OCI-LY1 (cell line): Measurements from ENCODE around the gene EMC9.

Experiments used
- H2AFZ ChIP-seq: fragments of 200-600 bp; sonication (generic), shearing (Covaris generic); 2 replicates; pipeline ENCODE4 v1.6.0; 2014; ENCODE audit warnings: antibody characterized with exemption, mild to moderate bottlenecking, low read length
- H3F3A ChIP-seq: fragments of 200-600 bp; sonication (generic), shearing (Covaris generic); 2 replicates; pipeline ENCODE4 v1.6.0; 2014; ENCODE audit warnings: mild to moderate bottlenecking, antibody characterized with exemption, low read length, moderate library complexity; ENCODE audit not compliant: insufficient read depth
- H3K27ac ChIP-seq: fragments of 200-600 bp; sonication (generic); 2 replicates; pipeline ENCODE4 v1.5.1; 2014; ENCODE audit warnings: low read length, mixed run types, mild to moderate bottlenecking, low read depth; ENCODE audit not compliant: poor library complexity, severe bottlenecking
- H3K27me3 ChIP-seq: fragments of 200-600 bp; sonication (generic); 2 replicates; pipeline ENCODE4 v1.6.0; 2014; ENCODE audit warnings: antibody characterized with exemption, mild to moderate bottlenecking, low read length, moderate library complexity; ENCODE audit not compliant: insufficient read depth
- H3K36me3 ChIP-seq: fragments of 200-600 bp; sonication (generic); 2 replicates; pipeline ENCODE4 v1.6.1; 2014; ENCODE audit warnings: mild to moderate bottlenecking, antibody characterized with exemption, low read length, moderate library complexity, mixed read lengths; ENCODE audit not compliant: insufficient read depth
- H3K4me1 ChIP-seq: fragments of 200-600 bp; sonication (generic); 2 replicates; pipeline ENCODE4 v1.5.1; 2014; ENCODE audit warnings: mild to moderate bottlenecking, low read length, moderate library complexity; ENCODE audit not compliant: insufficient read depth, severe bottlenecking
- H3K4me2 ChIP-seq: fragments of 200-600 bp; sonication (generic), shearing (Covaris generic); 2 replicates; pipeline ENCODE4 v1.6.1; 2014; ENCODE audit warnings: low read length
- H3K4me3 ChIP-seq: fragments of 200-600 bp; sonication (generic); 2 replicates; pipeline ENCODE4 v1.5.1; 2014; ENCODE audit warnings: low read length, low read depth, mild to moderate bottlenecking, mixed read lengths; ENCODE audit not compliant: poor library complexity, severe bottlenecking
- H3K79me2 ChIP-seq: fragments of 200-600 bp; shearing (Covaris generic); 2 replicates; pipeline ENCODE4 v1.6.1; 2016; ENCODE audit warnings: mixed run types, low read length, mixed read lengths; ENCODE audit not compliant: insufficient read depth
- H3K9ac ChIP-seq: fragments of 200-600 bp; sonication (generic), shearing (Covaris generic); 2 replicates; pipeline ENCODE4 v1.6.1; 2014; ENCODE audit warnings: mild to moderate bottlenecking, low read length, mixed read lengths
- H3K9me2 ChIP-seq: fragments of 200-600 bp; sonication (generic), shearing (Covaris generic); 2 replicates; pipeline ENCODE4 v1.6.1; 2014; ENCODE audit warnings: low read depth, mild to moderate bottlenecking, low read length, mixed read lengths
- H3K9me3 ChIP-seq: fragments of 200-600 bp; shearing (Covaris generic); 2 replicates; pipeline ENCODE4 v1.6.1; 2014; ENCODE audit warnings: low read length, mixed read lengths
- H4K20me1 ChIP-seq: fragments of 200-600 bp; sonication (generic), shearing (Covaris generic); 2 replicates; pipeline ENCODE4 v1.6.0; 2016; ENCODE audit warnings: mild to moderate bottlenecking, low read length; ENCODE audit not compliant: insufficient read depth
- CTCF ChIP-seq: fragments of 200-600 bp; sonication (generic), shearing (Covaris generic); IDR thresholded peaks from 2 replicates; pipeline ENCODE4 v1.5.1; 2017; ENCODE audit warnings: mild to moderate bottlenecking, antibody characterized with exemption, low read length, moderate library complexity, mixed read lengths
- EZH2 ChIP-seq: fragments of 200-600 bp; sonication (generic), shearing (Covaris generic); IDR thresholded peaks from 2 replicates; pipeline ENCODE4 v1.8.0; 2017; ENCODE audit warnings: borderline replicate concordance, mixed run types, mild to moderate bottlenecking, antibody characterized with exemption, low read length, moderate library complexity, mixed read lengths

The EMC9 gene

DNA sequence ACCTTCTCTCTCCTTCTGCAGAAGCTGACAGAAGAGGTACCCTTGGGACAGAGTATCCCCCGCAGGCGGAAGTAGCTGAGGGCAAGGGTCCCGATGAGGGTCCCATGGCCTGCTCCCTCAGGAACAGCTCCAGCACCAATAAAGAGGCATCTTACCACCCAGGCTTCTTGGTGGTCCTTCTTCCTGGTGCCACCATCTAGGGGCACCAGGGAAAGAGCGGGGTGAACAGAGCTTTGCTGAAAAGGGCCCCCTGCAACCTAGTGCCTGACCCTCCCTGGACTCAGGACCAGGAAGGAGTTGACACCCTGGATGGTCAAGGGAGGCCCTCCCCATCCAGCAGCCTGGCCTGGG, 19.1 kb upstream of the EMC9 start:
- H3K4me3 ChIP-seq, result no peak overlapping the region
- H3K4me2 ChIP-seq, result no peak overlapping the region
- H3K36me3 ChIP-seq, result peaks cover 67% of the 10 kb centered on the region
- peak overlapping the region; percentile 29 for H3K27ac ChIP-seq
- peaks cover 17% of the 10 kb centered on the region for H3K4me1 ChIP-seq
- no peaks in the 10 kb centered on the region for H3F3A ChIP-seq
- no peak overlapping the region for H2AFZ ChIP-seq
- no peaks in the 10 kb centered on the region for H3K9me3 ChIP-seq
- no peaks in the 10 kb centered on the region for H4K20me1 ChIP-seq
- no peaks in the 10 kb centered on the region for H3K9me2 ChIP-seq
- TF ChIP-seq CTCF (no peak), EZH2 (no peak)
- no peak overlapping the region; the same call in 1 of the 2 replicates for H3K9ac ChIP-seq
- H3K27me3 ChIP-seq, result no peaks in the 10 kb centered on the region
- H3K79me2 ChIP-seq, result no peaks in the 10 kb centered on the region

- H3K4me3 ChIP-seq, result no peak overlapping the region
- no peak overlapping the region for H3K4me2 ChIP-seq
- no peaks in the 10 kb centered on the region for H3K79me2 ChIP-seq
- H3F3A ChIP-seq, result no peaks in the 10 kb centered on the region
- peaks cover 17% of the 10 kb centered on the region for H3K4me1 ChIP-seq
- peaks cover 67% of the 10 kb centered on the region for H3K36me3 ChIP-seq
- no peak overlapping the region for H2AFZ ChIP-seq
- H3K9me3 ChIP-seq, result no peaks in the 10 kb centered on the region
- no peak overlapping the region for H3K9ac ChIP-seq
- no peaks in the 10 kb centered on the region for H4K20me1 ChIP-seq
- TF ChIP-seq CTCF (no peak), EZH2 (no peak)
- H3K27ac ChIP-seq, result no peak overlapping the region
- no peaks in the 10 kb centered on the region for H3K27me3 ChIP-seq
- no peaks in the 10 kb centered on the region for H3K9me2 ChIP-seq
These were observed 18.5 kb upstream of the EMC9 start for GRCh38 chr14:24159777-24160498.

DNA sequence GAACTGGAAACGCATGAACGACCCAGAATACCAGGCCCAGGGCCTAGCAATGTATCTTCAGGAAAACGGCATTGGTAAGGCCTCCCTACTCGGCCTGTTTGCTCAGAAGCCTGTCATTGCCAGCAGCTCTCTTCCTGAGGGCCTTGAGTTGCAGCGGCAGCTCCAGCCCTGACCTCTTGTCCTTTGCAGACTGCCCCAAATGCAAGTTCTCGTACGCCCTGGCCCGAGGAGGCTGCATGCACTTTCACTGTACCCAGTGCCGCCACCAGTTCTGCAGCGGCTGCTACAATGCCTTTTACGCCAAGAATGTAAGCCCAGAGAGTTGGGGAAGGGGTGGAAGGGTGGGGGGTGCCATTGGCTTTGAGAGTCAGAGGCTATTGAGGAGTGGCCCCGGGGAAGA, 15.9 kb upstream of the EMC9 start:
- Histone ChIP-seq H3K36me3 (peaks cover 56% of the 10 kb centered on the region), H3K9me3 (no peaks in the 10 kb centered on the region)
- no peak for TF ChIP-seq EZH2
- TF ChIP-seq CTCF, result no peak

More for the DNA sequence above, 15.9 kb upstream of the EMC9 start:
- H3K9ac ChIP-seq, result no peak overlapping the region
- no peak overlapping the region for H3K27ac ChIP-seq
- peaks cover 16% of the 10 kb centered on the region for H3K4me1 ChIP-seq
- H3K9me2 ChIP-seq, result no peaks in the 10 kb centered on the region
- H3K4me3 ChIP-seq, result no peak overlapping the region
- no peaks in the 10 kb centered on the region for H3K27me3 ChIP-seq
- H3K4me2 ChIP-seq, result no peak overlapping the region
- H3F3A ChIP-seq, result no peaks in the 10 kb centered on the region
- H2AFZ ChIP-seq, result no peak overlapping the region
- no peaks in the 10 kb centered on the region for H4K20me1 ChIP-seq
- no peaks in the 10 kb centered on the region for H3K79me2 ChIP-seq
